ENCODE measurements around the gene EAF1.
"Not testable (repeated sequence)": the region's sequence is repeated elsewhere in the genome, so short reads cannot be mapped to it uniquely, and the experiment has no call there.

EAF1 gene

DNA sequence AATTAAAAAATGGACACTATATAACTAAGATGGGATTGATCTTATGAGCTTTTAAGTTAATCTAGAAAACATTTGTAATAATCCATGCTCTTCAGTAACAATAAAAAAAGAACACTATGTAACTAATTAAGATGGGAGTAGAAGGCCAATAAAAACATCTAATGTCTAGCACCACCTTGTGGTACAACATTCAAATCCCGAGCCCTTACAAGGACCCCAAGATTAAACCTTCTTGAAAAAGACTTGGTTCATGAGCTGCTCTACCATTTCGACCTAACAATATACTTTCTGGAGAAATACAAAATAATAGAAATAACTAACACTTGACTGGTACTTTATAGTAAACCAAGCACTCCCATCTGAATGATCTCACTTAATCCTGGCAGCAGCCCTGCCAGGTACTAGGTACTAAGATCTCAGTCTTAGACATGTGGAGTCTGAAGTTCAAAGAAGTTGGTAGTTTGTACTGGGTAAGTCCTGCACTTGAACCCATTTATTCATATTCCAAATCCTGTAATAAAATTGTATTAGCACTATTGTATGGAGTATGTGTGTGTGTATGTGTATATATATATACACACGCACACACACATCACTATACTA is 21.8 kb upstream of the EAF1 start:
- peak in 1 of 2 donors; percentile 8 for DNase-seq (ENCODE audit: low read depth in 2 of 2)

DNA sequence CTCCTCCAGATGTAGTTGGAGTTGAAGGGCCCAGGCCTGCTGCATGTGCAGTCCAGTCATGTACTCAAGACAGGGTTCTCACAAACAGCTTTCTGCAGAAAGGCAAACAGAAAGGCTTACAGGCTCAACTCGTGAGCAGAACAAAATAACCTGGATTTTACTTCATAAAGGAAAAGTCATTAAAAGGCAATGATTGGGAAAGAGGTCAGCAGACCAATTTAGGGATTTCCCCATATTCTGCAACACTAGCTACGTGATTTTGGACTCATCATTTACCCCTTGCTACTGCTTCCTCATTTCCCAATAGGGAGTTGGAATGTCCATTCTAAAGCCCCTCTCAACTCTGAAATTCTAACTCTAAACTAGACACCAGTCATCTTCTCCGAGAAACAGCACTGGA is 18.2 kb upstream of the EAF1 start:
- DNase-seq (ENCODE audit: low read depth in 2 of 2): no peak

DNA sequence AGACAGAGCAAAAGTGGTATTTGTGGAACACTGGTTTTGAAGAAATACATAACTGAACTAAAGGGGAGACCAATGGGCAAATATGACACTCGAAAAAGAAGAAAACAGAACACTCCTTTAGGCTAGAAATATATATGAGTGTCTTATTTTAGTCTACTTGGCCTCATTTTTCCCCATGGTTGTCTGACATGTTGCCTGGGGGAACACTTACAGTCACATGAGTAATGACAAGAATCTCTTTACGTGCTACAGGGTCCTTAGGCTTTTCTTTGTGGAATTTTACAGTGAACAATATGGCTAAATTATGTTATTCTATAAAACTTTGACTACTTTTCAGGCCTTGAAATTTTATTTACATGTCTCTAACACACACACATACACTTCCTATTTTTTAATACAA is 17.6 kb upstream of the EAF1 start:
- DNase-seq (ENCODE audit: low read depth in 2 of 2): no peak

DNA sequence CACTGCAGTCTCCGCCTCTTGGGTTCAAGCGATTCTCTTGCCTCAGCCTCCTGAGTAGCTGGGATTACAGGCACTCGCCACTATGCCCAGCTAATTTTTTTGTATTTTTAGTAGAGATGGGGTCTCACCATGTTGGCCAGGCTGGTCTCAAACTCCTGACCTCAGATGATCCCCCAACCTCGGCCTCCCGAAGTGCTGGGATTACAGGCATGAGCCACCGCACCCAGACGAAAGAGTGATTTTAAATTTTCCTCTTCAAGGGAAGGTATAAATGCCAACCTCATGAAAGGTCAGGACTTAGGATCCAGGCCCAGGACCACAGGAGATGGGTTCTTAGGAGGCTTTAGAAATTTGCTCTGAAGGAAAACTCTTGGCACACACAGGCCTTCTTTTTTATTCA is 16.4 kb upstream of the EAF1 start:
- DNase-seq (ENCODE audit: low read depth in 2 of 2): not testable (repeated sequence)

DNA sequence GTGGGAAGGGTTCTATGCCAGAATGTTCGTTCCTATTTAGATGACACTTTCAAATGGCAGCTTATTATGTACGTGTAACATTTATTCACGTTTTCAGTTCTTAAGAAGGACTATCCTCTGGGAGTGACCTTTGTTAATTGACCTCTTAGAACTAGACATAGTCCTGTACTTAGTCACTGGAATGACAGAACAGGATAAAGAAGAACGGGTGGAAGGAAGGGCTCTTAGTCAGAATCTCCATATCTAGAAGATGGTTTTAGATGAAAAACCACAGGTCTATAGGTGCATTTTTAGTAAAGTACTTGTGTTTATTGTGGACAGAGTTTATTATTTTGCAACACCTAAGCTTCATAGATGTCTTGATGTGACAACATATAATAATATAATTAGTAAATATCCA is 6.5 kb upstream of the EAF1 start:
- no peak for DNase-seq (ENCODE audit: low read depth in 2 of 2)

DNA sequence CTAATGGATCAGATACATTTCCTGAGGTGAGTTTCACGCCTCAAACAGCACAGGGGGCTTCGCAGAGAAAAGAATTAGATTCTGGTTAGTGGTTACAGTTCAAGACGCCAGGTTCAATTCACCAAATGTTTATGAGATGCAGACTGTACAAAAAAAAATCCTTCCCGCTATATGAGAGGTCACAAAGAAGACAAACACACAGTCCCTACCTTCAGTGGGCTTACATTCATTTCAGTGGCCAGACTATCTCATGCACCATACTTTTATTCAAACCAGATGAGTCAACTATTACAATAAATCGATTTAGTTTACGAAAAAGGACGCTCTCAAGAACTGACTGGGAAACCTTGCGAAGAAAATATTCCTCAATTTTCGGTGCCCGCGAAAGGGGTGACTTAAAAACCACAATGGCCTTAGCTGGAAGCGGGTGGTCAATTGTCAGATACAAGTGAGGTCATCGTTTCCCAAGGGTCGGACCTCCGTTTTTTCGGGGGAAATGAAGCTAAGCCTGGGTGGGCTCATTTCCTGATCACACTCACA is 749 bp upstream of the EAF1 start:
- no peak for DNase-seq (ENCODE audit: low read depth in 2 of 2)

DNA sequence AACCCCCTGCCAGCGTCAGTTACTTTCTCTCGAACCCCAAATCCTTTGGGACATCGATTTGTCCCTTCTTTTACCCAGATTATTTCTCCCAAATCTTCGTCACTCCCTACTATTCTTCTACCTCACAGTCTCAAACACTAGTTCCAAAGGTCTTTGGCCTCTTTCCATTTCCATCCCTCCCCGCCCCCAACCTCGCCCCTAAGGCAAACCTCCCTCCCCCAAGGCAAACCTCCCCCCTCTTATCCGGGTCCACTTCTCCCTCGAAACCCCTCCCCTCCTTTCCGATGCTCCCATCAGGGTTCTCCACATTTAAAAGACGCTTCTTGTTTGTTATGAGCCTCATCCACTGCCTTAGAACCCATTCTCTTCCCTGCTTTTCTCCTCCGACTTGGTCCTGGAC is 583 bp downstream of the EAF1 start:
- no peak for DNase-seq (ENCODE audit: low read depth in 2 of 2)

DNA sequence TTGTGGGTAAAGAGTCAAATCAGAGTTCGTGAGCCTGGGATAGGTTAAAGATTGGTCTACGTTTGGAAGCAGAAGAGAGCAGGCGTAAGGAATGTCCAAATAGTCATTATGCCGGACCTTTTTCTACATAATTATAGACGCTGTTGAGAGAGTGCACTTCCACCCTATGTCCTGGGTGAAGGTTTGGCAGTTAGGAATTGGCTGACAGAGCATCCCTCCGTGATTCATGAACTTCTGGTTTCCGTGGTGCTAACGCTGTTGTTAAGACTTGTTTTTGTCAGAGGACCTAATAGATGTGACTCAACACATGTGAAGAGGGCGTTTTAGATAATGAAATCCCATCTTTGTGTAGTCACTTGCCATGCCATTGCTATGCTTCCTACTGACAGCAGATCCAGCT is 1.1 kb downstream of the EAF1 start:
- DNase-seq (ENCODE audit: low read depth in 2 of 2): peak in 1 of 2 donors; percentile 17

DNA sequence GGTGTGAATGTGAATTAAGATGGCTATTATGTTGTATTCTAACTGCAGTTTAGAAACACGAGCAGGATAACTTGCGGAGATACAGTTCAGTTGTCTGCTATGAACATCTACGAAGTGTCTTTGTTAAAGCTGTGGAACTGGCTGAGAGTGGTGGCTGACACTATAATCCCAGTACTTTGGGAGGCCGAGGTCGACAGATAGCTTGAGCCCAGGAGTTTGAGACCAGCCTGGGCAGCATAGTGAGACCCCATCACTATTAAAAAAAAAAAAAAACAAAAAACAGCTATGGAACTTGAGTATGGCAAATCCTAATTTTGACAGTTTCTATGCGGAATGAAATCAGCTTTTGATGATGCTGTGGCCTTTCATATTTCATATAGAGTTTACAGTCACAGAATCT is 1.7 kb downstream of the EAF1 start:
- DNase-seq (ENCODE audit: low read depth in 2 of 2): no peak

DNA sequence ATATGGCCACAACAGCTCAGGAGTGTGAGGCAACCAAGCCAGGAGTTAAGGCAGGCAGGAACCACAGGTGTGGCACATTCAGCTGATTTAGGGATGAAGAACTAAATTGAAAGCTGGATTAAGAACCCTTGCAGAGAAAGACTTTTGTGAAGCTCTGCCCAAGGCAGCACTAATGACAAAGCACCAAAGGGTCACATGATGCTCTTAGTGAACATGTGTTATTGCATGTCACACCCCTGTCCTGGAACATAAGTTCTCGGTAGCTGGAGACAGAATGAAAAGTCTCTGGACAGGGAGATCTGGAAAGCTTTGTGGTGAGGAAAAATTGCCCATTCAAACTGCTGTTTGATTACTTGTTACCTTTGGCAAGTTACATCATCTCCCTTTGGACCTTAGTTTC is 3.2 kb downstream of the EAF1 start:
- DNase-seq (ENCODE audit: low read depth in 2 of 2): no peak

DNA sequence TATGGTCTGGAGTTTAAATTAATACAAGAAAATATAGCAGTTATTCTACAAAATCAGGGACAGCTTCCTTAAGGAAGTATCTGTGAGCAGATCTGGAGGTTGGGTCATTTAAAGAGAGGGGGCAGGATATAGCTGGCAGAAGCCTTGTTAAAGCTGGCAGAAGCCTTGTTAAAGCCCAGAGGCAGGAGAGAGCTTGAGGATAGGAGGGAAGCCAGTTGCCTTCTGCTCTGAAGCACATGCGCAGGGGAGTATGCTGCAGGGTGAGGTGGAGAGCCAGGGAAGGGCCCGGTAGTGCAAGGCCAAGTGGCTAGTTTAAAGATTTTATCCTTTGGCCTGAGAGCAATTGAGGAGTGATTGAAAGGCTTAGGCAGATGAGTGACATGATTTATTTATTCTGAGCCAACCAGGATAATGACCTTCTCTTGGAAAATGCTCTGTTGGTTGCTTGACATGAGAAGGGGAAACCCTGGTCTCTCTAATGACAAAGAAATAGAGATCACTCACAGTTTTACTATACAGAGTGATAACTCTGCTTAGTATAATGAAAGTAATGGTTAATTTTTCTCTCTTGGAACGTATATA is 3.9 kb downstream of the EAF1 start:
- DNase-seq (ENCODE audit: low read depth in 2 of 2): no peak

DNA sequence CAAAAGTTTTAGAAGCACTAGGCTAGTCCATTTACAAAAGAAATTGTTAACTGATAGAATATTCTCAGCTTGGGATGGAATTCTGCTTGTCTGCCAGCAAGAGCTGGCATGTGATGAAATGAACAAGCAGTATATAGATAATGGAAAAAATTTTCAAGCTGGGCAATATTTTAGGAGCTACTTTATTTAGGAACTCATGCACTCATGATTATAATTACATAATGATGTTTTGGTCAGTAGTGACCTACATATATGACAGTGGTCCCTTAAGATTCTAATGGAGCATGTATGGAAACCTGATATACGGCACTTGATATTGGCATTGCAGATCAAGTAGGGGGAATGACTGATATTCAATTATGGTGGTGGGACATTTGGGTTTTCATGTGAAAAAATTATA is 6.1 kb downstream of the EAF1 start:
- no peak for DNase-seq (ENCODE audit: low read depth in 2 of 2)

DNA sequence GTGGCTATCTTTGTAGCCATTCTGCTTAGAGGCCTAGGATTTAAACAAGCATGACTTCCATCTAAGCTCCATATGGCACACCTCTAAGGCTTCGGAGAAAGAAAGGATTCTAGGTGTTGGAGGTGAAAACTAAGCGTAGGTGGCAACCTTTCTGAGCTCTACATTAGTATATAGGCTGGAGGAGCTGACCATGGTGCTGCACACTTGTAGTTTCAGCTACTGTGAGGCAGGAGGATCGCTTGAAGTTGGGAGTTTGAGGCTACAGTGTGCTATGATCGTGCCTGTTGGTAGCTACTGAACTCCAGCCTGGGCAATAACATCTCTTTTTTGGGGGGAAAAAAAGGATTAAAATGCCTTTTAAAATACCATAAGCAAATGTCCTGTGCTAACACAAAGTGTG is 7.4 kb downstream of the EAF1 start:
- no peak for DNase-seq (ENCODE audit: low read depth in 2 of 2)

DNA sequence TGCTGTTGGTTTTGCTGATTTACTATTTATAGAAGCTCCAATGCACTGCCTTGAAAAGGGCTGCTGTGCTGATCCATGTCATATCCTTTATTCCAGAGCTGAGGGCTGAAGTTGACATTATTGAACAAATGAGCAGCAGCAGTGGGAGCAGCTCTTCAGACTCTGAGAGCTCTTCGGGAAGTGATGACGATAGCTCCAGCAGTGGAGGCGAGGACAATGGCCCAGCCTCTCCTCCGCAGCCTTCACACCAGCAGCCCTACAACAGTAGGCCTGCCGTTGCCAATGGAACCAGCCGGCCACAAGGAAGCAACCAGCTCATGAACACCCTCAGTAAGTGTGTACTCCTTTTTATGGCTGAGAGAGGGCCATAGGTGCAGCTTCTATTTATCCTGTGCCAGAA is 8.8 kb downstream of the EAF1 start:
- no peak for DNase-seq (ENCODE audit: low read depth in 2 of 2)

DNA sequence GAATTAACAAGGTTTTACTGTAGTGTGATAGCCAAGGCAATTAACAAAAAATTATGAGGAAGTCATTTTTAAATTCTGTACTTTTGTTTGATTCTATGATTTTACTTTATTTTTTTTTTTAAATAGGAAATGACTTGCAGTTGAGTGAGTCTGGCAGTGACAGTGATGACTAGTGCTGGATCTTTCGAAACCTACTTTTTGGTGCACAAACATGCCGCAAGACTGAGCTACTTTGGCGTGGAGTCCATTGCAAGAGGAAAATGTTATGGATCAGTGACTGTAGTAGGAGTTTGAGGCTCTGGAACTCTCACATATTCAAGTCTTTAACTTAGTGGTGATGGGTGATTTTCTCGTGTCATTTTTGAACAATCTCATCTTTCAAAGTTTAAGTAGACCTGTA is 11.6 kb downstream of the EAF1 start:
- no peak for DNase-seq (ENCODE audit: low read depth in 2 of 2)

DNA sequence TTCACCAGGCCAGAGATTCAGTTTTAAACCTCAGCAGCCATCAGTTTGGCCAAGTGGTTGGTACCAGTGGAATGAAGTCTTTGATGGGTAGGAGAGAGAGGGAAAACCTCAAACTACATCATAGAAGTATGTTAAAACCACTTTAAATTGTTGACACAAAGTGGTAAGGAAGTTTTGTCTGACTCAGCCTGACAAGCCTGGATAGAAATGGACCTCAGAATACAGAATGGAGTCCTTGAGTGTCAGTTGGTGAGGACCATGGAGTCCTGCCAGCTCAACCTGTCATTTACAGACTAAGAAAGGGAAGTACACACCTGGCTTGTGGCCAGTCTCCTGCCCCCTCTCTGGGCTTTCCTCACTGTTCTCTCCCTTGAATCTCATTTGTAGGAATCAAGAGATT is 12.1 kb downstream of the EAF1 start:
- DNase-seq (ENCODE audit: low read depth in 2 of 2): no peak

DNA sequence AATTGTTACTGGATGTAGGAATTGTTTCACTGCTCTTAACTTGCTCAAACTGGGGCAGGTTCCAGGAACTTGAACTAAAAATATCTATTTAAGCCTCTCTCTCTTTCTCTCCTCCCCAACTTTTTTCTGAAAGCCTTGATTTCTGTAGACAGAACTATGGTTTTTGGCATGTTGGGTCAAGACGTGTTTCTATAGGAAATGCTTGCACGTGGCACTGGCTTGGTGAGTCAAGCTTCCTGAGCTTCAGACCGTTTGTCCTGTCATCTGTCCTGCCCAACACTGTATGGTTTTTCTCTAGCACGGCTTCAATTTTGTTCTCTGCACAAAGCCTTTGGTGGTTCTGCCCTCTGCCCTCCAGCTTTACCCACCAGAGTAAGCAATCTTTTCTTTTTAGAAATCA is 13.5 kb downstream of the EAF1 start:
- no peak for DNase-seq (ENCODE audit: low read depth in 2 of 2)

DNA sequence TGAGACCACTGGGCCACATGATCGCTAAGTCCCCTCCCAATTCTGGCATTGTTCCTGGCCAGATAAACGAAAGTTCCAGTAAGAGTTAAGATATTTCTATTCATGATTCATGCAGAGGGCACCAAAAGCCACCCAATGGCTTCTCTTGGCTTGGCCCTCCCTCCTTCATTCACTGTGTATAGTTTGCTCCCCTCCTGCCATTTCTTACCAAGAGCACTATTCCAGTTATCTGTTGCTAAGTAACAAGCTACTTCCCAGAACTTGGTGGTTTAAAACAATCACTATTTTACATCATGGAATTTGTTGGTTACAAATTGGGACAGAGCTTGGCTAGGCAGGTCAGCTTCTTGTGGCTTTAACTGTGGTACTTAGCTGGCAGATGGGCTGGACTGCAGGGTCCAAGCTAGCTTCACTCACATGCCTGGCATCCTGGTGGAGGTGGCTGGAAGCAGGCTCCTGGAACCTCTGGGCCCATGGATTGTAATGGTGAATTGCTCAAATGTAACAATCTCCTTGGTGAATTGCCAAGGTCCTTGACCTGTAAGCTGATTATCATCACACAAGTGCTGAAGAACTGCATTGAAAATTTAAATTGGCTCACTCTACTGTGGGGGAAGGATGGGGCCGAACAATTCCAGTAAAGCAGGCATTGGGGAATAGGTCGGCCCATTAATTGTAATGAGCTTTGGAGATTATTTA is 16.6 kb downstream of the EAF1 start:
- DNase-seq (ENCODE audit: low read depth in 2 of 2): no peak

DNA sequence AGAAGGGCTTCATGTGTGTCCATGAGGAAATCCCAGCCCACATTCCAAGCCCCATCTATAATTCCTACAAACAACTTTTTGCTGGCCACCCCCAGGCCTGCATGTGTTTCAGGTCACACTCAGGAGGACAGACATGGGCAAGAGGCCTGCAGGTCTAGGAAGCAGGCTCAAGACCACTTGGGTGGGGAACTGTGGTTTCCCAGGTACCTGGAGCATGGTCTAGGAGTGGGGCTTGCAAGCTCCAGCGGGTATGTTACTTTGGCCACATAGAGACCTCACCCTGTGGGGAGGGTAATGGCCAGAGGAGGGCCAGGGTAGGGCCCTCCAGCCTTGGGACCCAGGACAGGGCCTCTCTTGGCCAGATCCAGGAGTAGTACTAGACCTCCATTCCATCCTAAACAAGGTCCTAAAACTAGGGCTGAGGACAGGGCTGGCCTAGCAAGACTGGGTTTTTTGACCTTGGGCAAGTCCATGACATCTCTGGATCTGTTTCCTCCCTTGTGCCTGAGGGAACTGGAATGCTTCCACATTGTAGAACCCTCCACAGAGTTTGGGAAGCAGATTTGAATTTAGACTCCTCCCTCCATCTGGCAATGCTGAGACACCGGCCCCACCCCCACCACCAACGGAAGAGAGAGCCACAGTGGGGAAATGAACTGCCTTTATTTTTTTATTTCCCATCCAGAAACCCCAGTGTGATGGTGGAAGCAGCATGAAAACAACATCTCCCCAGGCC is 22.3 kb downstream of the EAF1 start:
- no peak for DNase-seq (ENCODE audit: low read depth in 2 of 2)

DNA sequence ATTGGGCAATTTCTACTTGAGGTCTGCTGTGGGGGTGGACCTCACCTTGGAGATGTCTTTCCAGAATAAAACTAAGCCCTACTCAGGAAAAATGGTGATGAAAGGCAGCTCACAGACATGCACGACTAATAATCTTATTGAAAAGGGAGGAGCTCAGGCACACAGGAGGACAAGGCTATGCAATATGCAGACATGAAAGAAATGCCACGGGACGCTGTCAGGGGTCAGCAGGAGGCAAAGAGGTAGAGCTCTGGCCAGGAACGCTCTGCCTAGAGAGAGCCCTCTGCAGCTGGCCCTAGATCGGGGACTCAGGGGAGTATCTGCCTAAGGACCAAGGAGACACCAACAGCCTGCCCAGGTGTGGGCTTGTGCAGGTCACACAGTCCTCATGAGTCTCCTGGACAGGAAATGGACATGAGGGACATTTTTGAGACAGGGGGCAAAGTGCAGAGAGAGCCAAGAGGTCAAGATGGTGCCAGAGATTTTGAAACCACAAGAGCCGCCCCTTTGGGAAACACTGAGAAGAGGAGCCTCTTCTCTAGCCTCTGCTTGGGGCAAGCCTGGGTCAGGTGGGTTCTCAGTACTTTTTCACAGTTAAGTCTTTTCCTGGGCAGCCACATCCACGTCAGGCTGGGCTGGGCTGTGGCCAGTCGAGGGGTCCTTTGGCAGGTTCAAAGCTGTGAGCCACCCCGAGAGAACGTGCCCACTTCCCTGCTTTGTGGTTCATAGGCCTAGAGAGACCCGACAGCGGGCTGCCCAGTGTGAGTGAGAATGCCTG is 23.2 kb downstream of the EAF1 start:
- DNase-seq (ENCODE audit: low read depth in 2 of 2): no peak

DNA sequence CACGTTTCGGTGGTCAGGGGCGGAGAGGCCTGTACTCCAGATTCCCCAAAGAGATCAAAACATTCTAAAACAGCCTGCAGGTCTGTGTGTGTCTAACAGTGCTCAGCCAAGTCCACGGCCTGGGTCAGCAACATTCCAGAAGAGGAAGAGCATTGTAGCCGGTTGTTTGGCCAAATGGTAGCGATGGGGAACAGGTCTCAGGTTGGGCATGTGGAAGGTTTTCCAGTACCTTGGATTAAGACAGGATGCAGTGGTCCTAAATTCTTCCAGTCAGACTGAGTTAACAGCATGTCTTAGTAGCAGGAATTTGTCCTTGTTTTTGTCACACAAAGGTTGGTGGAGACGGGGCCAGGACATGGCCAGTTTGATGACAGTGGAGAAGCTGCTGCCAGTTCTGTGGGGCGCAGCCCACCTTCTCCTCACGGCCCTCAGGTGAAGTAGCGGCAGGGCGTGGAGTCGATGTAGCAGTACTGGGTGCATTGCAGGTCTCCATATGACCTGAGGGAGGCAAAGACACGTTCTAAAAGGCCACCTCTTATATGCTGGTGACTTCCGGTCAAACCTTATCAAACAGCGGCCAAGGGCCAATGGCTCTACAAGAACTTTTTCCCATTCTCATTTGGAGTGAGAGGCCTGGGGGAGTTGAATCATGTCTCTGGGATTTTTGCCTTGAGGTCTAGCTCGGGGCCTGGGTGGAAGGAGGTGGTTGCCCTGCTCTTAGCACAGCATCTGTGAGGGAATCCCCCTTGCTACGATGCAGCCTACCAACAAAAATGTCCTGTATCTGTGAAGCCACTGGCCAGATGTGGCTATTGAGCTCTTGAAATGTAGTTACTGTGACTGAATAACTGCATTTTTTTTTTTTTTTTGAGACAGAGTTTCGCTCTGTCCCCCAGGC is 24.1 kb downstream of the EAF1 start:
- no peak for DNase-seq (ENCODE audit: low read depth in 2 of 2)

Data from activated CD4-positive, alpha-beta T cell treated with anti-CD3 and anti-CD28 coated beads for 24 hours (primary cell).